Stimulated activated naive CD4-positive, alpha-beta T cell treated with Interleukin-2 at 50 U/mL for 16 hours (primary cell): ENCODE results near the gene SPTAN1.

Experiments
- DNase-seq: peaks from one replicate; lab custom pipeline; 2025; lab: John Stamatoyannopoulos, UW

SPTAN1 gene

DNA sequence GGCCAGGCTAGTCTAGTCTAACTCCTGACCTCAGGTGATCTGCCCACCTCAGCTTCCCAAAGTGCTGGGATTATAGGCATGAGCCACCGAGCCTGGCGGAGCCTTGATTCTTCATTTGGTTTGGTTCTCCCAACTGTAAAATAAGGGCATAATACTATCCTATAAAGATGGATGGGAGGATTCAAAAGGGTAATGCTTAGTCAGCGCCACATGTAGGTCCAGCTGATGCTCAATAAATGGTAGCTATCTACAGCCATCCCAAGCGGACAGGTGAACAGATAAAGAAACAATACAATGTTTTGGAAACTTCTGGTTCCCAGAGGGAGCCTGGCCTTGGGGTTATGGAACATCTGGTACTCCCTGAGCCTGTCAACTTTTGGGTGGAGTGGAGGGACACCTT is 123.0 kb downstream of the SPTAN1 start:
- no peak for DNase-seq

DNA sequence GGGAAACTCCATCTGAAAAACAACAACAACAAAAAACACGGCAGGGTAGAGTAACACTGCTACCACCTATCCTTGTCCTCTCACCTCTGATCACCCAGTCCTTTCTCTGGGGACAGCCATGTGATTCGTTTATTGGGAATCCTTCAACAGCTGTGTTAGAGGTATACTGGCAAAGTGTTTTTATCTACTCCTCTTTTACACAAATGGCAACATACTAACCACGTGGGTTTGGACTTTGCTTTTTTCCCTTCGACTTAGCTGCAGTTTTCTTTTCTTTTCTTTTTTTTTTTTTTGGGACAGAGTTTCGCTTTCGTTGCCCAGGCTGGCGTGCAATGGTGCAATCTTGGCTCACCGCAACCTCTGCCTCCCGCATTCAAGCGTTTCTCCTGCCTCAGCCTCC is 125.4 kb downstream of the SPTAN1 start:
- no peak for DNase-seq
